Adrenal gland (tissue), 5 donors: ENCODE data around the gene ARHGEF40.

Experiments
- CTCF ChIP-seq, 6 experiments: fragments of 450-650 bp in 4 of 6; fragments of 200-600 bp in 2 of 6; sonication (generic) in 1 of 6; IDR thresholded peaks; 1 replicate in 5 of 6; 2 replicates in 1 of 6; pipeline versions ENCODE4 v1.5.1 to v1.8.0; 2016 to 2021; ENCODE audit warnings: antibody characterized with exemption in 6 of 6, mild to moderate bottlenecking in 2 of 6, moderate library complexity in 1 of 6
- POLR2A ChIP-seq, 2 donors: fragments of 450-650 bp; IDR thresholded peaks; one replicate each; pipeline ENCODE4 v1.6.1; 2017; ENCODE audit warnings: antibody characterized with exemption in 2 of 2, mild to moderate bottlenecking in 2 of 2, moderate library complexity in 1 of 2
- donor health status: DM: no; HTN: no; CAD: no.

- TF ChIP-seq POLR2A (IDR thresholded peaks at IDR 0.05) (no peak), CTCF (IDR thresholded peaks at IDR 0.05) (no peak)
These were observed 8.2 kb downstream of the ARHGEF40 start for GRCh38 chr14:21078287-21078686.
